T47D (cell line): ENCODE measurements around the gene HORMAD2.
A peak's percentile ranks its signal among the peaks of the same experiment; 100 is the strongest.

Experiments used
- DNase-seq, 2 experiments: peaks; one replicate each; pipeline versions ENCODE4 v3.0.0 to v3.0.0-alpha.2; 2011 to 2012; ENCODE audit warnings: low read depth in 1 of 2, low spot score in 1 of 2
- JUND ChIP-seq: IDR thresholded peaks from 2 replicates; pipeline ENCODE4 v1.6.1; 2012; ENCODE audit warnings: low read depth
- in situ Hi-C: cut with HindIII; loops from 2 replicates; pipeline ENCODE4 v1.10.0; 2016; ENCODE audit warnings: low sequenced_read_pairs, low pct_unique_long_range_greater_than_20kb

The HORMAD2 gene

GRCh38 chr22:30127749-30128166 lies 47.5 kb downstream of the HORMAD2 start:
- TF ChIP-seq JUND, result no peak
- in situ Hi-C loops, result no loop called here
- no peak for DNase-seq

- TF ChIP-seq JUND, result no peak
- no peak for DNase-seq
- in situ Hi-C loops, result no loop called here
Observed at GRCh38 chr22:30128511-30128910, 48.2 kb downstream of the HORMAD2 start.

GRCh38 chr22:30129636-30130035 lies 49.4 kb downstream of the HORMAD2 start:
- in situ Hi-C loops, result no loop called here
- TF ChIP-seq JUND, result no peak
- DNase-seq, result no peak

GRCh38 chr22:30132290-30132996 lies 52.2 kb downstream of the HORMAD2 start:
- TF ChIP-seq JUND, result no peak
- in situ Hi-C loops, result no loop called here
- DNase-seq, result no peak

GRCh38 chr22:30140414-30140813 lies 60.1 kb downstream of the HORMAD2 start:
- TF ChIP-seq JUND, result no peak
- no peak for DNase-seq
- in situ Hi-C loops, result no loop called here

- in situ Hi-C loops, result no loop called here
- no peak for TF ChIP-seq JUND
- DNase-seq, result no peak
Observed at GRCh38 chr22:30143265-30143664, 63.0 kb downstream of the HORMAD2 start.

- in situ Hi-C loops, result no loop called here
- no peak for TF ChIP-seq JUND
- no peak for DNase-seq
Observed at GRCh38 chr22:30144391-30144790, 64.1 kb downstream of the HORMAD2 start.

GRCh38 chr22:30150212-30150611 lies 69.9 kb downstream of the HORMAD2 start:
- TF ChIP-seq JUND, result no peak
- no peak for DNase-seq
- in situ Hi-C loops, result no loop called here

- in situ Hi-C loops, result no loop called here
- TF ChIP-seq JUND, result no peak
Observed at GRCh38 chr22:30158277-30158676, 78.0 kb downstream of the HORMAD2 start.

GRCh38 chr22:30158744-30159500 lies 78.7 kb downstream of the HORMAD2 start:
- DNase-seq, result no peak
- in situ Hi-C loops, result no loop called here
- no peak for TF ChIP-seq JUND

More at GRCh38 chr22:30158277-30158676, 78.0 kb downstream of the HORMAD2 start:
- no peak for DNase-seq

- DNase-seq, result peak; percentile 13 to 54
- TF ChIP-seq JUND, result no peak
- in situ Hi-C loops, result no loop called here
Observed at GRCh38 chr22:30159561-30160353, 79.5 kb downstream of the HORMAD2 start.

GRCh38 chr22:30161051-30161469 lies 80.8 kb downstream of the HORMAD2 start:
- in situ Hi-C loops, result no loop called here
- DNase-seq, result no peak
- no peak for TF ChIP-seq JUND

GRCh38 chr22:30167296-30167695 lies 87.0 kb downstream of the HORMAD2 start:
- TF ChIP-seq JUND, result no peak
- in situ Hi-C loops, result no loop called here
- DNase-seq, result no peak
